Neural cell (in vitro differentiated cells): Measurements from ENCODE around the gene RALB. TPM values are rescaled to one million over a fixed set of nuclear protein-coding genes. Genes with fewer than 3 reads are reported as not detected.

Experiments used
- H2AFZ ChIP-seq: fragments of 200-600, 300-800 bp; sonication (generic), shearing (Covaris generic); 2 replicates; pipeline ENCODE4 v1.6.0; 2014; ENCODE audit warnings: low read depth, mild to moderate bottlenecking, antibody characterized with exemption, low read length, moderate library complexity
- H3F3A ChIP-seq: fragments of 200-600 bp; shearing (Covaris generic); 2 replicates; pipeline ENCODE4 v1.6.1; 2016; ENCODE audit warnings: mild to moderate bottlenecking, moderate library complexity, mixed read lengths, antibody characterized with exemption, low read length; ENCODE audit not compliant: insufficient read depth, poor library complexity, severe bottlenecking
- H3K27ac ChIP-seq: fragments of 200-600, 300-800 bp; sonication (generic), shearing (Covaris generic); 2 replicates; pipeline ENCODE4 v1.5.1; 2014; ENCODE audit warnings: mild to moderate bottlenecking, low read length, moderate library complexity
- H3K27me3 ChIP-seq: fragments of 300-800, 200-600 bp; sonication (generic), shearing (Covaris generic); 2 replicates; pipeline ENCODE4 v1.6.0; 2014; ENCODE audit warnings: mild to moderate bottlenecking, low read depth, low read length, moderate library complexity; ENCODE audit not compliant: insufficient read depth
- H3K36me3 ChIP-seq: fragments of 300-800, 200-600 bp; sonication (generic), shearing (Covaris generic); 2 replicates; pipeline ENCODE4 v1.5.1; 2014; ENCODE audit warnings: mild to moderate bottlenecking, antibody characterized with exemption, low read length, moderate library complexity; ENCODE audit not compliant: insufficient read depth
- H3K4me2 ChIP-seq: fragments of 300-800, 200-600 bp; sonication (generic), shearing (Covaris generic); 2 replicates; pipeline ENCODE4 v1.6.0; 2014; ENCODE audit warnings: mild to moderate bottlenecking, low read length
- H3K4me3 ChIP-seq: fragments of 300-800, 200-600 bp; sonication (generic), shearing (Covaris generic); 2 replicates; pipeline ENCODE4 v1.5.1; 2014; ENCODE audit warnings: mild to moderate bottlenecking, low read length, moderate library complexity
- H3K79me2 ChIP-seq: fragments of 200-600 bp; shearing (Covaris generic); replicated peaks from 2 replicates; pipeline ENCODE4 v1.6.0; 2014; ENCODE audit warnings: mild to moderate bottlenecking, low read length, moderate library complexity; ENCODE audit not compliant: insufficient read depth
- H3K9ac ChIP-seq: fragments of 300-800, 200-600 bp; sonication (generic), shearing (Covaris generic); 2 replicates; pipeline ENCODE4 v1.6.1; 2016; ENCODE audit warnings: mild to moderate bottlenecking, low read length, mixed read lengths
- H3K9me2 ChIP-seq: fragments of 200-600 bp; shearing (Covaris generic); 2 replicates; pipeline ENCODE4 v1.6.1; 2016; ENCODE audit warnings: mild to moderate bottlenecking, low read length, mixed read lengths; ENCODE audit not compliant: insufficient read depth
- H3K9me3 ChIP-seq: fragments of 200-600, 300-800 bp; sonication (generic), shearing (Covaris generic); 2 replicates; pipeline ENCODE4 v1.6.1; 2016; ENCODE audit warnings: mild to moderate bottlenecking, mixed run types, low read length, moderate library complexity, mixed read lengths
- H4K20me1 ChIP-seq: fragments of 200-600 bp; shearing (Covaris generic); 2 replicates; pipeline ENCODE4 v1.6.1; 2016; ENCODE audit warnings: mild to moderate bottlenecking, mixed run types; ENCODE audit not compliant: insufficient read depth
- CTCF ChIP-seq: fragments of 450-650 bp; IDR thresholded peaks from 2 replicates; pipeline ENCODE4 v1.5.1; 2014; ENCODE audit warnings: antibody characterized with exemption, mild to moderate bottlenecking, moderate library complexity; ENCODE audit not compliant: poor library complexity, severe bottlenecking
- EP300 ChIP-seq: fragments of 450-650 bp; conservative IDR thresholded peaks from 2 replicates; pipeline ENCODE4 v1.6.1; 2014; ENCODE audit warnings: antibody characterized with exemption, mild to moderate bottlenecking, moderate library complexity; ENCODE audit not compliant: poor library complexity, severe bottlenecking
- EZH2 ChIP-seq: fragments of 200-600, 300-800 bp; shearing (Covaris generic), sonication (generic); IDR thresholded peaks from 2 replicates; pipeline ENCODE4 v1.6.1; 2014; ENCODE audit warnings: antibody characterized with exemption, low read length, borderline replicate concordance, mild to moderate bottlenecking; ENCODE audit not compliant: insufficient read depth, poor library complexity, severe bottlenecking
- MXI1 ChIP-seq: fragments of 450-650 bp; conservative IDR thresholded peaks from 2 replicates; pipeline ENCODE4 v1.6.1; 2014; ENCODE audit warnings: antibody characterized with exemption, mild to moderate bottlenecking; ENCODE audit not compliant: poor library complexity, severe bottlenecking
- POLR2AphosphoS5 ChIP-seq: IDR thresholded peaks from 2 replicates; pipeline ENCODE4 v1.6.1; 2012
- RAD21 ChIP-seq: fragments of 450-650 bp; conservative IDR thresholded peaks from 2 replicates; pipeline ENCODE4 v1.6.1; 2014; ENCODE audit warnings: antibody characterized with exemption, mild to moderate bottlenecking, moderate library complexity
- SMC3 ChIP-seq: fragments of 450-650 bp; conservative IDR thresholded peaks from 2 replicates; pipeline ENCODE4 v1.6.1; 2014; ENCODE audit warnings: antibody characterized with exemption, mild to moderate bottlenecking, moderate library complexity; ENCODE audit not compliant: poor library complexity
- TAF1 ChIP-seq: IDR thresholded peaks from 2 replicates; pipeline ENCODE4 v1.6.1; 2012; ENCODE audit warnings: low read depth
- polyA plus RNA-seq: library from polyadenylated mRNA; depleted of rRNA; stranded (reverse); fragments of >200 nt; gene quantifications from 2 replicates; pipeline ENCODE4 v1.2.3, GENCODE V29; 2014
- TF ChIP-seq, protein P1 (sequence below): IDR thresholded peaks from 2 replicates; pipeline ENCODE4 v1.6.1; 2012; ENCODE audit warnings: borderline replicate concordance

Gene RALB
- polyA plus RNA-seq, 1 donor from 2014 or later: 50.6 TPM

GRCh38 chr2:120316071-120316470 is 63.4 kb downstream of the RALB start:
- no peaks in the 10 kb centered on the region for H3K36me3 ChIP-seq
- H3K27ac ChIP-seq: no peak overlapping the region
- no peaks in the 10 kb centered on the region for H3F3A ChIP-seq
- no peak overlapping the region for H2AFZ ChIP-seq
- H3K27me3 ChIP-seq: peaks cover 5% of the 10 kb centered on the region
- H3K9me3 ChIP-seq: no peaks in the 10 kb centered on the region
- H3K79me2 ChIP-seq: no peaks in the 10 kb centered on the region
- H3K9ac ChIP-seq: no peak overlapping the region
- no peaks in the 10 kb centered on the region for H3K9me2 ChIP-seq
- H3K4me2 ChIP-seq: no peak overlapping the region
- H3K4me3 ChIP-seq: no peak overlapping the region
- H4K20me1 ChIP-seq: no peaks in the 10 kb centered on the region
- TF ChIP-seq MXI1: no peak
- TF ChIP-seq TAF1: no peak
- TF ChIP-seq CTCF: no peak
- TF ChIP-seq, protein P1, sequence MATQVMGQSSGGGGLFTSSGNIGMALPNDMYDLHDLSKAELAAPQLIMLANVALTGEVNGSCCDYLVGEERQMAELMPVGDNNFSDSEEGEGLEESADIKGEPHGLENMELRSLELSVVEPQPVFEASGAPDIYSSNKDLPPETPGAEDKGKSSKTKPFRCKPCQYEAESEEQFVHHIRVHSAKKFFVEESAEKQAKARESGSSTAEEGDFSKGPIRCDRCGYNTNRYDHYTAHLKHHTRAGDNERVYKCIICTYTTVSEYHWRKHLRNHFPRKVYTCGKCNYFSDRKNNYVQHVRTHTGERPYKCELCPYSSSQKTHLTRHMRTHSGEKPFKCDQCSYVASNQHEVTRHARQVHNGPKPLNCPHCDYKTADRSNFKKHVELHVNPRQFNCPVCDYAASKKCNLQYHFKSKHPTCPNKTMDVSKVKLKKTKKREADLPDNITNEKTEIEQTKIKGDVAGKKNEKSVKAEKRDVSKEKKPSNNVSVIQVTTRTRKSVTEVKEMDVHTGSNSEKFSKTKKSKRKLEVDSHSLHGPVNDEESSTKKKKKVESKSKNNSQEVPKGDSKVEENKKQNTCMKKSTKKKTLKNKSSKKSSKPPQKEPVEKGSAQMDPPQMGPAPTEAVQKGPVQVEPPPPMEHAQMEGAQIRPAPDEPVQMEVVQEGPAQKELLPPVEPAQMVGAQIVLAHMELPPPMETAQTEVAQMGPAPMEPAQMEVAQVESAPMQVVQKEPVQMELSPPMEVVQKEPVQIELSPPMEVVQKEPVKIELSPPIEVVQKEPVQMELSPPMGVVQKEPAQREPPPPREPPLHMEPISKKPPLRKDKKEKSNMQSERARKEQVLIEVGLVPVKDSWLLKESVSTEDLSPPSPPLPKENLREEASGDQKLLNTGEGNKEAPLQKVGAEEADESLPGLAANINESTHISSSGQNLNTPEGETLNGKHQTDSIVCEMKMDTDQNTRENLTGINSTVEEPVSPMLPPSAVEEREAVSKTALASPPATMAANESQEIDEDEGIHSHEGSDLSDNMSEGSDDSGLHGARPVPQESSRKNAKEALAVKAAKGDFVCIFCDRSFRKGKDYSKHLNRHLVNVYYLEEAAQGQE: no peak
- TF ChIP-seq RAD21: no peak
- TF ChIP-seq EP300: no peak
- TF ChIP-seq POLR2AphosphoS5: no peak
- no peak for TF ChIP-seq EZH2
- TF ChIP-seq SMC3: no peak

DNA sequence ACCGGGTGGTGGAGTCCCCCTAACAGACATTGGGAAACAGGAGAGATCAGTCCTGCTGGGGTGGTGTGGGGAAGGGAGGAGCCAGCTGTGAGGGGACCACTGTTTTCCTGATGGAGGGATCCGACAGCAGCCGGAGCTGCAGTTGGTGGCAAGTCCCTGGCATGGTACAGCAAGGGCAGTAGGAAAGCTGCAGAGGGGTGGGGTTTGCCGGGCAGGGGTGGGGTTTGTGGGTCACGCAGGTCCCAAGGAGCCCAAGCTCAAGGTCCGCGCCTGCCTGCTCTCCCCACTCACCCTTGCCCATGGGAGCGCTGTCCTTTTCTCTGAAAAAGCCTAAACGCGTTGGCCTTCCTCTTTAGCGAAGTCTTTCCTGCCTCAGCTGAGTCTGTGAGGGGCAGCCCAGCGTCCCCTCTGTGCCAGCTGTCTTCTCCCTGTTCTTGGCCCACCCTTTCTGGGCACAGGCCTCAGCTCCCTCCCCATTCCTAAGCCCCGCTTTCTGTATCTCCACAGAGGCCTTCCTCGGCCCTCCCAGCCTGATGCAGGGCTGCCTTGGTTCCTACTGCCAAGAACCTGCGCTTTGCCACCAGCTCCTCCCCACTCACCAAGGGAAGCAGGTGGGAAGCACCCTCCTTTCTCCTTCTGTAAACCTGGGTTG is 64.0 kb downstream of the RALB start:
- Histone ChIP-seq H3K36me3 (no peaks in the 10 kb centered on the region), H4K20me1 (no peaks in the 10 kb centered on the region), H2AFZ (no peak overlapping the region), H3K9ac (no peak overlapping the region), H3F3A (no peaks in the 10 kb centered on the region), H3K9me2 (no peaks in the 10 kb centered on the region), H3K4me2 (no peak overlapping the region), H3K27me3 (peaks cover 5% of the 10 kb centered on the region), H3K27ac (no peak overlapping the region), H3K79me2 (no peaks in the 10 kb centered on the region), H3K4me3 (no peak overlapping the region), H3K9me3 (no peaks in the 10 kb centered on the region)
- TF ChIP-seq EZH2 (no peak), CTCF (no peak)
